T-cell (primary cell): ENCODE results near the gene LAMTOR4. TPM values are rescaled to one million over a fixed set of nuclear protein-coding genes. Genes with fewer than 3 reads are reported as not detected.

ENCODE experiments used
- ATAC-seq, 4 experiments: fragments of 200-7000 bp in 3 of 4; fragments of 150-1000 bp in 1 of 4; cut with Tn5 transposase; replicated peaks in 1 of 4; 1 replicate in 3 of 4; 2 replicates in 1 of 4; pipeline ENCODE4 v1.10.0; 2021; ENCODE audit warnings: moderate library complexity in 3 of 4, mild to moderate bottlenecking in 2 of 4, moderate number of reproducible peaks in 1 of 4
- CTCF ChIA-PET, 2 donors: fragments of 300-600 bp; sonication (Branson Sonifier 250); formaldehyde crosslinking; loops; one replicate each; lab custom pipeline; 2022; ENCODE audit warnings: antibody characterized with exemption in 2 of 2; lab: Charles Lee
- POLR2A ChIA-PET, 2 donors: fragments of 300-600 bp; sonication (Branson Sonifier 250); formaldehyde crosslinking; loops; one replicate each; lab custom pipeline; 2022; ENCODE audit warnings: antibody characterized with exemption in 2 of 2; lab: Charles Lee
- DNase-seq, 35 experiments: peaks; one replicate each; pipeline versions ENCODE4 v3.0.0 to v3.0.0-alpha.2; 2013 to 2023
- H3K27ac ChIP-seq: one replicate; pipeline ENCODE4 v1.5.1; 2013; ENCODE audit warnings: low read length
- H3K27me3 ChIP-seq, 2 experiments: replicated peaks in 1 of 2; 1 replicate in 1 of 2; 2 replicates in 1 of 2; pipeline versions ENCODE4 v1.6.1 to v1.7.0; 2013; ENCODE audit warnings: low read length in 1 of 2, mixed read lengths in 1 of 2; ENCODE audit not compliant: control insufficient read depth in 2 of 2, insufficient read depth in 2 of 2; ENCODE audit errors: extremely low read depth in 1 of 2
- H3K36me3 ChIP-seq, 2 donors: 1 replicate in 1 of 2; 2 replicates in 1 of 2; pipeline versions ENCODE4 v1.6.1 to v1.7.0; 2013; ENCODE audit warnings: low read length in 1 of 2; ENCODE audit not compliant: control insufficient read depth in 2 of 2, insufficient read depth in 1 of 2; ENCODE audit errors: extremely low read depth in 1 of 2
- H3K4me1 ChIP-seq, 2 experiments: 1 replicate in 1 of 2; 2 replicates in 1 of 2; pipeline versions ENCODE4 v1.6.1 to v1.7.0; 2013; ENCODE audit warnings: low read length in 2 of 2, mixed read lengths in 1 of 2; ENCODE audit not compliant: insufficient read depth in 2 of 2, control insufficient read depth in 1 of 2; ENCODE audit errors: extremely low read depth in 1 of 2
- H3K4me3 ChIP-seq, 2 donors: 1 replicate in 1 of 2; 2 replicates in 1 of 2; pipeline versions ENCODE4 v1.5.1 to v1.7.0; 2013; ENCODE audit warnings: mild to moderate bottlenecking in 2 of 2, low read length in 1 of 2, moderate library complexity in 1 of 2; ENCODE audit not compliant: control insufficient read depth in 1 of 2; ENCODE audit errors: extremely low read depth in 1 of 2
- H3K9me3 ChIP-seq: 2 replicates; pipeline ENCODE4 v1.7.0; 2013
- H3K27ac Mint-ChIP-seq, 2 donors: one replicate each; pipeline ENCODE4 v1.8.0; 2020 to 2021; ENCODE audit warnings: mild to moderate bottlenecking in 2 of 2, mixed read lengths in 2 of 2
- H3K27me3 Mint-ChIP-seq, 2 donors: one replicate each; pipeline ENCODE4 v1.8.0; 2021 to 2022; ENCODE audit warnings: mixed read lengths in 2 of 2
- H3K36me3 Mint-ChIP-seq: one replicate; pipeline ENCODE4 v1.8.0; 2021; ENCODE audit warnings: mixed read lengths
- H3K4me1 Mint-ChIP-seq, 3 donors: one replicate each; pipeline ENCODE4 v1.8.0; 2020 to 2022; ENCODE audit warnings: mixed read lengths in 3 of 3, mild to moderate bottlenecking in 1 of 3
- H3K4me3 Mint-ChIP-seq, 3 donors: one replicate each; pipeline ENCODE4 v1.8.0; 2020 to 2022; ENCODE audit warnings: mild to moderate bottlenecking in 3 of 3, mixed read lengths in 3 of 3, moderate library complexity in 3 of 3
- H3K9me3 Mint-ChIP-seq, 3 donors: one replicate each; pipeline ENCODE4 v1.8.0; 2020 to 2022; ENCODE audit warnings: mixed read lengths in 3 of 3
- WGBS: methylation state at CpG from one replicate; pipeline ENCODE4 v1.1.5; 2013; ENCODE audit warnings: missing lambda C conversion rate; ENCODE audit not compliant: insufficient coverage; 5-methylcytosine and 5-hydroxymethylcytosine counted together
- total RNA-seq, 35 experiments: library from RNA in 6 of 35; stranded (reverse) in 6 of 35; fragments of 120-200 nt in 1 of 35; gene quantifications; one replicate each; pipeline versions ENCODE4 v1.2.1 to v1.2.4 and lab custom pipeline; 2013 to 2026

Gene LAMTOR4
- total RNA-seq, 5 donors from 2014 or later (not counting 1 experiment from before 2014, with no cell fraction given) = 140 to 216 (median 187) TPM

GRCh38 chr7:100154651-100155491 is 6.2 kb downstream of the LAMTOR4 start:
- H3K4me1 ChIP-seq = peaks cover 24 to 71% of the 10 kb centered on the region in 2 experiments
- peaks cover 19 to 53% of the 10 kb centered on the region in 2 donors for H3K36me3 ChIP-seq
- H3K27ac Mint-ChIP-seq = no peak overlapping the region
- H3K9me3 ChIP-seq = no peaks in the 10 kb centered on the region
- H3K4me1 Mint-ChIP-seq = peaks cover 66 to 69% (median 68%) of the 10 kb centered on the region in 3 donors
- H3K27me3 Mint-ChIP-seq = no peaks in the 10 kb centered on the region
- WGBS = 92% methylated on average over 22 of the region's 30 CpGs
- H3K4me3 ChIP-seq = no peak overlapping the region
- no peak overlapping the region for H3K27ac ChIP-seq
- ATAC-seq (no peak), DNase-seq (no peak)
- no peak overlapping the region for H3K4me3 Mint-ChIP-seq
- H3K27me3 ChIP-seq = no peaks in the 10 kb centered on the region
- ChIA-PET CTCF (interaction anchor here in 1 of 2 donors (0.6 kb wide), 1 partner anchor 175 kb away, joined by 5 read pairs; no protein-coding TSS in a partner anchor), POLR2A (no interaction called here)
- H3K36me3 Mint-ChIP-seq = peaks cover 28% of the 10 kb centered on the region
- no peaks in the 10 kb centered on the region for H3K9me3 Mint-ChIP-seq

- Histone ChIP-seq H3K36me3 (peaks cover 19 to 53% of the 10 kb centered on the region in 2 donors), H3K9me3 (no peaks in the 10 kb centered on the region), H3K27ac (no peak overlapping the region), H3K27me3 (no peaks in the 10 kb centered on the region), H3K4me3 (no peak overlapping the region), H3K4me1 (peaks cover 18 to 70% of the 10 kb centered on the region in 2 experiments)
- ChIA-PET CTCF (no interaction called here), POLR2A (no interaction called here)
- no peaks in the 10 kb centered on the region for H3K27me3 Mint-ChIP-seq
- H3K4me1 Mint-ChIP-seq = peaks cover 58 to 68% (median 66%) of the 10 kb centered on the region in 3 donors
- peaks cover 23% of the 10 kb centered on the region for H3K36me3 Mint-ChIP-seq
- no peaks in the 10 kb centered on the region for H3K9me3 Mint-ChIP-seq
- ATAC-seq = no peak
- DNase-seq = peak in 1 of 35 experiments; percentile 2
- H3K27ac Mint-ChIP-seq = peak overlapping the region; percentile 34 to 89
- 91% methylated on average over 19 of the region's 20 CpGs for WGBS
- H3K4me3 Mint-ChIP-seq = peak overlapping the region in 1 of 3 donors; percentile 21
These were observed 7.0 kb downstream of the LAMTOR4 start for GRCh38 chr7:100155553-100156317.

GRCh38 chr7:100156331-100157068 is 7.8 kb downstream of the LAMTOR4 start:
- 69% methylated on average over 7 of the region's 16 CpGs for WGBS
- peaks cover 23% of the 10 kb centered on the region for H3K36me3 Mint-ChIP-seq
- H3K4me1 Mint-ChIP-seq = peaks cover 57 to 67% (median 64%) of the 10 kb centered on the region in 3 donors
- Histone ChIP-seq H3K9me3 (no peaks in the 10 kb centered on the region), H3K27me3 (no peaks in the 10 kb centered on the region), H3K27ac (no peak overlapping the region), H3K36me3 (peaks cover 19 to 53% of the 10 kb centered on the region in 2 donors), H3K4me1 (peaks cover 18 to 66% of the 10 kb centered on the region in 2 experiments), H3K4me3 (peak overlapping the region in 1 of 2 donors; percentile 79)
- peak in 1 of 4 experiments; percentile 47 for ATAC-seq
- H3K4me3 Mint-ChIP-seq = peak overlapping the region; percentile 75 to 85 (median 81)
- H3K9me3 Mint-ChIP-seq = no peaks in the 10 kb centered on the region
- H3K27me3 Mint-ChIP-seq = no peaks in the 10 kb centered on the region
- CTCF ChIA-PET = no interaction called here
- H3K27ac Mint-ChIP-seq = peak overlapping the region; percentile 89 to 91
- peak in 7 of 35 experiments; percentile 21 to 62 (median 35) for DNase-seq
- POLR2A ChIA-PET = interaction anchor here in 1 of 2 donors (0.5 to 1.1 kb wide), 2 partner anchors 10 to 273 kb away, joined by 3 to 5 read pairs; no protein-coding TSS in a partner anchor

- no peaks in the 10 kb centered on the region for H3K27me3 Mint-ChIP-seq
These were observed 8.3 kb downstream of the LAMTOR4 start for GRCh38 chr7:100157069-100157333.

GRCh38 chr7:100157334-100158228 is 8.9 kb downstream of the LAMTOR4 start:
- Histone ChIP-seq H3K4me1 (peaks cover 22 to 63% of the 10 kb centered on the region in 2 experiments), H3K4me3 (peak overlapping the region; percentile 67 to 79), H3K9me3 (no peaks in the 10 kb centered on the region), H3K27me3 (no peaks in the 10 kb centered on the region), H3K27ac (peak overlapping the region; percentile 69), H3K36me3 (peaks cover 19 to 42% of the 10 kb centered on the region in 2 donors)
- H3K27me3 Mint-ChIP-seq = no peaks in the 10 kb centered on the region
- peaks cover 49 to 63% (median 62%) of the 10 kb centered on the region in 3 donors for H3K4me1 Mint-ChIP-seq
- DNase-seq (no peak), ATAC-seq (peak in 2 of 4 experiments; percentile 4 to 10)
- ChIA-PET POLR2A (interaction anchor here in 1 of 2 donors (0.5 to 1.1 kb wide), 3 partner anchors 9 to 20 kb away, joined by 3 to 7 read pairs (median 5); partner anchors contain the start of gene GPC2), CTCF (interaction anchor here in 1 of 2 donors (0.6 to 1.1 kb wide), 2 partner anchors 25 to 65 kb away, joined by 3 read pairs; no protein-coding TSS in a partner anchor)
- H3K9me3 Mint-ChIP-seq = no peaks in the 10 kb centered on the region
- H3K36me3 Mint-ChIP-seq = peaks cover 17% of the 10 kb centered on the region
- H3K4me3 Mint-ChIP-seq = peak overlapping the region; percentile 75 to 85 (median 81)
- peak overlapping the region; percentile 89 to 91 for H3K27ac Mint-ChIP-seq
- WGBS = 39% methylated on average over 11 of the region's 32 CpGs

More at GRCh38 chr7:100157069-100157333, 8.3 kb downstream of the LAMTOR4 start:
- Histone ChIP-seq H3K36me3 (peaks cover 19 to 48% of the 10 kb centered on the region in 2 donors), H3K9me3 (no peaks in the 10 kb centered on the region), H3K27me3 (no peaks in the 10 kb centered on the region), H3K4me1 (peaks cover 19 to 62% of the 10 kb centered on the region in 2 experiments), H3K27ac (peak overlapping the region; percentile 69), H3K4me3 (peak overlapping the region in 1 of 2 donors; percentile 79)
- WGBS = no CpG with 5 or more reads among the region's 5 CpGs
- peaks cover 23% of the 10 kb centered on the region for H3K36me3 Mint-ChIP-seq
- H3K4me1 Mint-ChIP-seq = peaks cover 54 to 66% (median 64%) of the 10 kb centered on the region in 3 donors
- H3K4me3 Mint-ChIP-seq = peak overlapping the region; percentile 75 to 85 (median 81)
- no peaks in the 10 kb centered on the region for H3K9me3 Mint-ChIP-seq
- no peak for DNase-seq
- POLR2A ChIA-PET = interaction anchor here in 1 of 2 donors (1.0 to 1.1 kb wide), 2 partner anchors 9 to 20 kb away, joined by 3 to 5 read pairs; partner anchors contain the start of gene GPC2
- no peak for ATAC-seq
- H3K27ac Mint-ChIP-seq = peak overlapping the region; percentile 89 to 91
- CTCF ChIA-PET = interaction anchor here in 1 of 2 donors (0.6 kb wide), 1 partner anchor 65 kb away, joined by 3 read pairs; no protein-coding TSS in a partner anchor
